Right lobe of liver (tissue), 4 donors: ENCODE data around the gene SELENOV.

Experiments used
- CTCF ChIP-seq, 4 donors: fragments of 200-600 bp in 3 of 4; fragments of 450-650 bp in 1 of 4; IDR thresholded peaks; one replicate each; pipeline versions ENCODE4 v1.5.1 to v1.8.0; 2016 to 2022; ENCODE audit warnings: antibody characterized with exemption in 4 of 4, mild to moderate bottlenecking in 2 of 4
- POLR2A ChIP-seq: fragments of 450-650 bp; IDR thresholded peaks from one replicate; pipeline ENCODE4 v1.6.1; 2017; ENCODE audit warnings: antibody characterized with exemption, mild to moderate bottlenecking
- donor health status: DM: no; HTN: no; CAD: no.
- donor health status: DM: no; HTN: no; CAD: no.
- donor health status: DM: no; HTN: yes; CAD: no.

- TF ChIP-seq CTCF (IDR thresholded peaks at IDR 0.05): no peak
- TF ChIP-seq POLR2A: no peak
These were observed at the start of gene SELENOV for GRCh38 chr19:39514840-39515550.
